CD8-positive, alpha-beta memory T cell (primary cell): ENCODE results near the gene TBC1D22B. TPM values are rescaled to one million over a fixed set of nuclear protein-coding genes. Genes with fewer than 3 reads are reported as not detected.
A peak's percentile ranks its signal among the peaks of the same experiment; 100 is the strongest.

Source experiments
- CTCF ChIA-PET: fragments of 350-600 bp; sonication (Branson Sonifier 250); formaldehyde crosslinking; loops from one replicate; lab custom pipeline; 2021; ENCODE audit warnings: antibody characterized with exemption; lab: Charles Lee
- POLR2A ChIA-PET: fragments of 350-600 bp; sonication (Branson Sonifier 250); formaldehyde crosslinking; loops from one replicate; lab custom pipeline; 2021; ENCODE audit warnings: antibody characterized with exemption; lab: Charles Lee
- DNase-seq, 5 donors: peaks; one replicate each; pipeline versions ENCODE4 v3.0.0 to v3.0.0-alpha.2; 2020 to 2022; ENCODE audit warnings: mixed read lengths in 1 of 5
- H3K27ac ChIP-seq: one replicate; pipeline ENCODE4 v1.7.0; 2013; ENCODE audit warnings: low read depth, mild to moderate bottlenecking, low read length, moderate library complexity
- H3K27me3 ChIP-seq: 2 replicates; pipeline ENCODE4 v1.7.0; 2013; ENCODE audit warnings: low read length, mild to moderate bottlenecking; ENCODE audit not compliant: insufficient read depth, poor library complexity, severe bottlenecking
- H3K36me3 ChIP-seq: 2 replicates; pipeline ENCODE4 v1.7.0; 2013; ENCODE audit warnings: mild to moderate bottlenecking, low read length, moderate library complexity; ENCODE audit not compliant: insufficient read depth
- H3K4me1 ChIP-seq: 2 replicates; pipeline ENCODE4 v1.7.0; 2013; ENCODE audit warnings: mild to moderate bottlenecking, low read length, moderate library complexity; ENCODE audit not compliant: insufficient read depth
- H3K4me3 ChIP-seq: 2 replicates; pipeline ENCODE4 v1.7.0; 2013; ENCODE audit warnings: mild to moderate bottlenecking, low read length
- H3K9me3 ChIP-seq: 2 replicates; pipeline ENCODE4 v1.7.0; 2013; ENCODE audit warnings: mild to moderate bottlenecking, low read length
- H3K27ac Mint-ChIP-seq, 8 donors: one replicate each; pipeline ENCODE4 v1.8.0; 2020 to 2021; ENCODE audit warnings: mixed read lengths in 8 of 8, mild to moderate bottlenecking in 6 of 8, inconsistent platforms in 3 of 8, moderate library complexity in 3 of 8
- H3K27me3 Mint-ChIP-seq, 2 donors: one replicate each; pipeline ENCODE4 v1.8.0; 2020 to 2021; ENCODE audit warnings: mixed read lengths in 2 of 2, mild to moderate bottlenecking in 1 of 2, moderate library complexity in 1 of 2
- H3K36me3 Mint-ChIP-seq, 3 donors: one replicate each; pipeline ENCODE4 v1.8.0; 2020 to 2021; ENCODE audit warnings: mixed read lengths in 3 of 3, inconsistent platforms in 1 of 3, mild to moderate bottlenecking in 1 of 3
- H3K4me1 Mint-ChIP-seq, 3 donors: one replicate each; pipeline ENCODE4 v1.8.0; 2020 to 2021; ENCODE audit warnings: mixed read lengths in 3 of 3, inconsistent platforms in 1 of 3, mild to moderate bottlenecking in 1 of 3
- H3K4me3 Mint-ChIP-seq, 7 donors: one replicate each; pipeline ENCODE4 v1.8.0; 2020 to 2021; ENCODE audit warnings: mixed read lengths in 7 of 7, mild to moderate bottlenecking in 6 of 7, moderate library complexity in 4 of 7, inconsistent platforms in 2 of 7
- H3K9me3 Mint-ChIP-seq, 5 donors: one replicate each; pipeline ENCODE4 v1.8.0; 2020 to 2022; ENCODE audit warnings: mixed read lengths in 5 of 5, mild to moderate bottlenecking in 3 of 5, moderate library complexity in 2 of 5, inconsistent platforms in 1 of 5
- polyA plus RNA-seq: library from polyadenylated mRNA; unstranded; fragments of 300-500 nt; fragmentation: Illumina TruSeq; gene quantifications from one replicate; pipeline ENCODE4 v1.2.3, GENCODE V29; 2021
- total RNA-seq, 2 experiments: library from RNA; stranded (reverse); gene quantifications; one replicate each; pipeline ENCODE4 v1.2.3, GENCODE V29; 2021

The TBC1D22B gene
- total and polyA plus RNA-seq, 3 experiments from 2014 or later: 11.2 to 14.4 (median 14.4) TPM

- H3K4me3 ChIP-seq: no peak overlapping the region
- CTCF ChIA-PET: interaction anchor here (1.1 to 2.3 kb wide), 2 partner anchors 10 kb away, joined by 5 to 11 read pairs; no protein-coding TSS in a partner anchor
- H3K27me3 ChIP-seq: no peaks in the 10 kb centered on the region
- H3K9me3 ChIP-seq: no peaks in the 10 kb centered on the region
- no peaks in the 10 kb centered on the region for H3K4me1 ChIP-seq
- POLR2A ChIA-PET: interaction anchor here (0.7 kb wide), 1 partner anchor 11 kb away, joined by 3 read pairs; no protein-coding TSS in a partner anchor
- H3K27ac ChIP-seq: no peak overlapping the region
- peaks cover 62% of the 10 kb centered on the region for H3K36me3 ChIP-seq
- Mint-ChIP-seq H3K27me3 (no peaks in the 10 kb centered on the region), H3K27ac (peak overlapping the region in 1 of 8 donors; percentile 29), H3K36me3 (peaks cover 5 to 34% (median 20%) of the 10 kb centered on the region in 3 donors), H3K4me1 (peaks cover 0 to 2% (median 0%) of the 10 kb centered on the region in 3 donors), H3K4me3 (no peak overlapping the region), H3K9me3 (no peaks in the 10 kb centered on the region)
- no peak for DNase-seq
These were observed 57.6 kb downstream of the TBC1D22B start for GRCh38 chr6:37315157-37315515.

GRCh38 chr6:37316071-37316470 is 58.5 kb downstream of the TBC1D22B start:
- H3K27me3 Mint-ChIP-seq: no peaks in the 10 kb centered on the region
- no peak overlapping the region for H3K4me3 Mint-ChIP-seq
- H3K36me3 Mint-ChIP-seq: peaks cover 5 to 38% (median 23%) of the 10 kb centered on the region in 3 donors
- Histone ChIP-seq H3K4me3 (no peak overlapping the region), H3K27ac (no peak overlapping the region), H3K4me1 (no peaks in the 10 kb centered on the region), H3K27me3 (no peaks in the 10 kb centered on the region), H3K9me3 (no peaks in the 10 kb centered on the region), H3K36me3 (peaks cover 65% of the 10 kb centered on the region)
- no peaks in the 10 kb centered on the region for H3K9me3 Mint-ChIP-seq
- peak overlapping the region in 2 of 8 donors; percentile 11 to 60 for H3K27ac Mint-ChIP-seq
- ChIA-PET CTCF (no interaction called here), POLR2A (interaction anchor here (0.6 kb wide), 1 partner anchor 299 kb away, joined by 3 read pairs; no protein-coding TSS in a partner anchor)
- peaks cover 0 to 2% (median 0%) of the 10 kb centered on the region in 3 donors for H3K4me1 Mint-ChIP-seq
- no peak for DNase-seq

DNA sequence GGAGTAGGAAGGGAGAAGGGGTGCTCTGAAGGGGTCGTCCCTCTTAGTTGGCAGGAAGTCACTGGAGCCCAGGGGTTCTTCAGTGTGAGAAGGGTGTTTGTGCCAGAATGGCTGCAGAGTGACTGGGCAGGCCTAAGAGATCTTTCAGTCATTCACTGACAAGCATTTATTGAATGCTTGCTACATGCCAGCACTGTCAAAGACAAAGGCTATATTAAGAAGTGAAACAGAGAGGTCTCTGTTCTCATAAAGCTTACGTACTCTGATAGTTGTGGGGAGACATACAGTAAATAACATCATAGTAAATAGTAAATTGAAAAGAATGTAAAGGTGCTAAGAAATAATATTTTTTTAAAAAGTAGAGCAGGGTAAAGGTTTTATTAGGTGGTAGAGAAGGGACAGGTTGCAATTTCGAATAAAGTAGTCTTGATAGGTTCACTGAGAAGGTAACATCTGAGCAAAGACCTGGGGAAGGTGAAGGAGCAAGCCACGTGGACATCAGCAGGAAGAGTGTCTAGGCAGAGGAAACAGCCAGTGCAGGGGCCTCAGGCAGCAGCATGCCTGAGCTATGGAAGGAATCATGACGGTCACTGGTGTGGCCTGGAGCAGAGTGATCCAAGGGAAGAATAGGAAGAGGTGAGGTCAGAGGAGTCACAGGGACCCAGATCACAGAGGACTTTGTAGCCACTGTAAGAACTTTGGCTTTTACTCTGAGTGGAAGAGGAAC is 59.9 kb downstream of the TBC1D22B start:
- no peak overlapping the region for H3K27ac ChIP-seq
- Mint-ChIP-seq H3K4me3 (no peak overlapping the region), H3K36me3 (peaks cover 5 to 43% (median 21%) of the 10 kb centered on the region in 3 donors), H3K27ac (no peak overlapping the region), H3K4me1 (peaks cover 0 to 2% (median 0%) of the 10 kb centered on the region in 3 donors), H3K9me3 (no peaks in the 10 kb centered on the region), H3K27me3 (no peaks in the 10 kb centered on the region)
- no peak overlapping the region for H3K4me3 ChIP-seq
- ChIA-PET POLR2A (no interaction called here), CTCF (interaction anchor here (0.6 to 0.9 kb wide), 2 partner anchors 9 to 373 kb away, joined by 3 read pairs; no protein-coding TSS in a partner anchor)
- DNase-seq: no peak
- no peaks in the 10 kb centered on the region for H3K27me3 ChIP-seq
- no peaks in the 10 kb centered on the region for H3K9me3 ChIP-seq
- peaks cover 62% of the 10 kb centered on the region for H3K36me3 ChIP-seq
- H3K4me1 ChIP-seq: no peaks in the 10 kb centered on the region

DNA sequence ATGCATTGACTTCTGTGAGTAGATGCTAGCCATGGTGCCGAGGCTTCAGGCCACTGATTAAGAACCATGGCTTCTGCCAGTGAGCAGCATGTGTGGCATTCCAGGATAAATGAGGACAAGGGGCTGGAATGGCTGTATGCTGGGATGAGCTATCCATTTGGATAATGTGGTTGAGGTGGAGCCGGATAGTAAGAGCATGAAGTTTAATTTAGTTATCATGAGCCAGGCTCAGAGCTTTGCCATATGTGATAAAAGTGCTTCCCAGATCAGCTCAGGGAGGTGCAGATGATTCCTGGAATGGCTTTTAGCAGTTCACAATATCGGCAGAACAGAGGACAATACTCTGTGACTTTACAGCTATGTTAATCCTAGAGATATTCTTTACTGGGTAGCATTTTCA is 61.6 kb downstream of the TBC1D22B start:
- Mint-ChIP-seq H3K36me3 (peaks cover 3 to 33% (median 14%) of the 10 kb centered on the region in 3 donors), H3K4me1 (peaks cover 0 to 2% (median 0%) of the 10 kb centered on the region in 3 donors), H3K4me3 (no peak overlapping the region), H3K27ac (no peak overlapping the region), H3K9me3 (no peaks in the 10 kb centered on the region), H3K27me3 (no peaks in the 10 kb centered on the region)
- ChIA-PET CTCF (no interaction called here), POLR2A (no interaction called here)
- Histone ChIP-seq H3K4me3 (no peak overlapping the region), H3K27ac (no peak overlapping the region), H3K27me3 (no peaks in the 10 kb centered on the region), H3K4me1 (no peaks in the 10 kb centered on the region), H3K36me3 (peaks cover 49% of the 10 kb centered on the region), H3K9me3 (no peaks in the 10 kb centered on the region)
- DNase-seq: no peak

GRCh38 chr6:37319856-37320480 is 62.4 kb downstream of the TBC1D22B start:
- ChIA-PET POLR2A (no interaction called here), CTCF (no interaction called here)
- no peak overlapping the region for H3K27ac ChIP-seq
- no peaks in the 10 kb centered on the region for H3K4me1 ChIP-seq
- H3K4me1 Mint-ChIP-seq: no peaks in the 10 kb centered on the region
- peak overlapping the region in 3 of 8 donors; percentile 8 to 79 (median 23) for H3K27ac Mint-ChIP-seq
- no peaks in the 10 kb centered on the region for H3K27me3 ChIP-seq
- DNase-seq: no peak
- H3K36me3 ChIP-seq: peaks cover 46% of the 10 kb centered on the region
- H3K27me3 Mint-ChIP-seq: no peaks in the 10 kb centered on the region
- no peak overlapping the region for H3K4me3 ChIP-seq
- H3K9me3 Mint-ChIP-seq: no peaks in the 10 kb centered on the region
- H3K36me3 Mint-ChIP-seq: peaks cover 0 to 25% (median 8%) of the 10 kb centered on the region in 3 donors
- H3K9me3 ChIP-seq: no peaks in the 10 kb centered on the region
- no peak overlapping the region for H3K4me3 Mint-ChIP-seq

DNA sequence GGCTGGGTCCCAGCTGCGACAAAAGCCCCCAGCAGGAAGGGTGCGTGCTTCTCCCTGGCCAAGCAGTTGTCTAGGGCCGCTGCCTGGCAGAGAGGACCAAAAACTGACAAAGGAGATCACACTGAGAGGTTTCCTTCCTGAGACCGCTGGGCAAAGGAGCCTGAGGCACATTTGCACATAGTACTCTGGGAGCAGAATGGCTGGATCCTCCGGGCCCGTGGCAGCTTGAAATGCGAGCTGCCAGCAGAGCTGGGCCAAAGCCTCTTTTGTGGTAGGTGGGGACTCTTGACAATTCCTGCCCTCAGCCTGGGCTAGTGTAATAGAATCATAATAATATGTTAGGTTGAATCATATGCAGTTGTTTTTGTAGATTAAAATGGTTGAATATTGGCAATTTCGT is 63.1 kb downstream of the TBC1D22B start:
- CTCF ChIA-PET: no interaction called here
- Mint-ChIP-seq H3K27me3 (no peaks in the 10 kb centered on the region), H3K27ac (peak overlapping the region in 2 of 8 donors; percentile 2 to 58), H3K4me1 (no peaks in the 10 kb centered on the region), H3K4me3 (no peak overlapping the region), H3K36me3 (peaks cover 0 to 23% (median 8%) of the 10 kb centered on the region in 3 donors), H3K9me3 (no peaks in the 10 kb centered on the region)
- POLR2A ChIA-PET: no interaction called here
- Histone ChIP-seq H3K36me3 (peaks cover 44% of the 10 kb centered on the region), H3K9me3 (no peaks in the 10 kb centered on the region), H3K4me3 (no peak overlapping the region), H3K27ac (no peak overlapping the region), H3K27me3 (no peaks in the 10 kb centered on the region), H3K4me1 (no peaks in the 10 kb centered on the region)
- DNase-seq: no peak

- no peak overlapping the region for H3K27ac ChIP-seq
- peaks cover 39% of the 10 kb centered on the region for H3K36me3 ChIP-seq
- Mint-ChIP-seq H3K36me3 (peaks cover 0 to 25% (median 10%) of the 10 kb centered on the region in 3 donors), H3K27me3 (no peaks in the 10 kb centered on the region), H3K9me3 (no peaks in the 10 kb centered on the region), H3K4me3 (no peak overlapping the region), H3K4me1 (peaks cover 0 to 2% (median 0%) of the 10 kb centered on the region in 3 donors), H3K27ac (peak overlapping the region in 1 of 8 donors; percentile 9)
- no peaks in the 10 kb centered on the region for H3K27me3 ChIP-seq
- H3K4me3 ChIP-seq: no peak overlapping the region
- H3K9me3 ChIP-seq: no peaks in the 10 kb centered on the region
- POLR2A ChIA-PET: no interaction called here
- DNase-seq: no peak
- H3K4me1 ChIP-seq: no peaks in the 10 kb centered on the region
- CTCF ChIA-PET: interaction anchor here (0.5 to 1.3 kb wide), 2 partner anchors 371 to 668 kb away, joined by 3 read pairs; no protein-coding TSS in a partner anchor
These were observed 63.5 kb downstream of the TBC1D22B start for GRCh38 chr6:37321101-37321500.
